CD4-positive, alpha-beta T cell treated with Interleukin-10 for 1 hour (primary cell): Measurements from ENCODE around the gene ZFC3H1.
"Not testable (repeated sequence)": the region's sequence is repeated elsewhere in the genome, so short reads cannot be mapped to it uniquely, and the experiment has no call there.

ENCODE experiments used
- DNase-seq: peaks from one replicate; pipeline ENCODE4 v3.0.0-alpha.2; 2020

The ZFC3H1 gene, protein sequence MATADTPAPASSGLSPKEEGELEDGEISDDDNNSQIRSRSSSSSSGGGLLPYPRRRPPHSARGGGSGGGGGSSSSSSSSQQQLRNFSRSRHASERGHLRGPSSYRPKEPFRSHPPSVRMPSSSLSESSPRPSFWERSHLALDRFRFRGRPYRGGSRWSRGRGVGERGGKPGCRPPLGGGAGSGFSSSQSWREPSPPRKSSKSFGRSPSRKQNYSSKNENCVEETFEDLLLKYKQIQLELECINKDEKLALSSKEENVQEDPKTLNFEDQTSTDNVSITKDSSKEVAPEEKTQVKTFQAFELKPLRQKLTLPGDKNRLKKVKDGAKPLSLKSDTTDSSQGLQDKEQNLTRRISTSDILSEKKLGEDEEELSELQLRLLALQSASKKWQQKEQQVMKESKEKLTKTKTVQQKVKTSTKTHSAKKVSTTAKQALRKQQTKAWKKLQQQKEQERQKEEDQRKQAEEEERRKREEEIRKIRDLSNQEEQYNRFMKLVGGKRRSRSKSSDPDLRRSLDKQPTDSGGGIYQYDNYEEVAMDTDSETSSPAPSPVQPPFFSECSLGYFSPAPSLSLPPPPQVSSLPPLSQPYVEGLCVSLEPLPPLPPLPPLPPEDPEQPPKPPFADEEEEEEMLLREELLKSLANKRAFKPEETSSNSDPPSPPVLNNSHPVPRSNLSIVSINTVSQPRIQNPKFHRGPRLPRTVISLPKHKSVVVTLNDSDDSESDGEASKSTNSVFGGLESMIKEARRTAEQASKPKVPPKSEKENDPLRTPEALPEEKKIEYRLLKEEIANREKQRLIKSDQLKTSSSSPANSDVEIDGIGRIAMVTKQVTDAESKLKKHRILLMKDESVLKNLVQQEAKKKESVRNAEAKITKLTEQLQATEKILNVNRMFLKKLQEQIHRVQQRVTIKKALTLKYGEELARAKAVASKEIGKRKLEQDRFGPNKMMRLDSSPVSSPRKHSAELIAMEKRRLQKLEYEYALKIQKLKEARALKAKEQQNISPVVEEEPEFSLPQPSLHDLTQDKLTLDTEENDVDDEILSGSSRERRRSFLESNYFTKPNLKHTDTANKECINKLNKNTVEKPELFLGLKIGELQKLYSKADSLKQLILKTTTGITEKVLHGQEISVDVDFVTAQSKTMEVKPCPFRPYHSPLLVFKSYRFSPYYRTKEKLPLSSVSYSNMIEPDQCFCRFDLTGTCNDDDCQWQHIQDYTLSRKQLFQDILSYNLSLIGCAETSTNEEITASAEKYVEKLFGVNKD (N-terminal part only)

DNA sequence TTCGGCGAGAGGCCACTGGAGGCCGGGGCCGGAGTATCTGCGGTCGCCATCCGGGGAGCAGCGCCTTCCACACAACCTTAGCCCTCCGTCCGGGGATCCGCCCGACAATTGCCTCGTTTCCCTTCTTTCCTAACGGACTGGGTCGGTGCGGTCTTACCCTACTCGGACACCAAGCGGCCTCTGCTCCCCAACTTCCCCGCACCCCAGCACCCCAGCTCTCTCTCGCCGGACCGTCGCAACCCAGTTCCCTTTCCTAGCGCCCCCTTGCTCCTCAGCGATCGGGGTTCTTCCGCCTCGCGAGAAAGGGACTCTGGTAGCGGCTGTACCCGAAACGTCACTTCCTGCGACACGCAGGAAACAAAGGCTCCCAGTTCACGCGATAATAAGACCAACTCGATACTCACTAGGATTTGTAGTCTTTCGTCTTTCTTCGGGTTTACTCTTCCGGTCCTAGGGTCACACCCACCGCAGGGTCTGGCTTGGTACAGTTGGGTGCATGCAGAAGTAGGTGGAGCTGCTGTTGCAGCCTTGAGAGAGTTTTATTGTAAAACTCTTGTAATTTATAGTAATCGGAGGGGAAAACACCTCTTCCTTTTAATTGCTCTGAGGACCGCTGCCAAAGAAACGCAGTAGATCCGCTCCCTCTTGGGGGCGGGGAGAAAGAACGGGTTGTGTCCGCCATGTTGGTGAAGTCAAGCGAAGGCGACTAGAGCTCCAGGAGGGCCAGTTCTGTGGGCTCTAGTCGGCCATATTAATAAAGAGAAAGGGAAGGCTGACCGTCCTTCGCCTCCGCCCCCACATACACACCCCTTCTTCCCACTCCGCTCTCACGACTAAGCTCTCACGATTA lies at the start of gene ZFC3H1, which contains the start of gene THAP2:
Gene ZFC3H1 (minus strand): TSS at position 288 of the 850 bp plus-strand sequence. CDS start 238 bp downstream, at position 50.
Gene THAP2 (plus strand): TSS at position 741 of the 850 bp plus-strand sequence. CDS start 209 bp downstream, outside the sequence.
- peak; percentile 97 for DNase-seq

DNA sequence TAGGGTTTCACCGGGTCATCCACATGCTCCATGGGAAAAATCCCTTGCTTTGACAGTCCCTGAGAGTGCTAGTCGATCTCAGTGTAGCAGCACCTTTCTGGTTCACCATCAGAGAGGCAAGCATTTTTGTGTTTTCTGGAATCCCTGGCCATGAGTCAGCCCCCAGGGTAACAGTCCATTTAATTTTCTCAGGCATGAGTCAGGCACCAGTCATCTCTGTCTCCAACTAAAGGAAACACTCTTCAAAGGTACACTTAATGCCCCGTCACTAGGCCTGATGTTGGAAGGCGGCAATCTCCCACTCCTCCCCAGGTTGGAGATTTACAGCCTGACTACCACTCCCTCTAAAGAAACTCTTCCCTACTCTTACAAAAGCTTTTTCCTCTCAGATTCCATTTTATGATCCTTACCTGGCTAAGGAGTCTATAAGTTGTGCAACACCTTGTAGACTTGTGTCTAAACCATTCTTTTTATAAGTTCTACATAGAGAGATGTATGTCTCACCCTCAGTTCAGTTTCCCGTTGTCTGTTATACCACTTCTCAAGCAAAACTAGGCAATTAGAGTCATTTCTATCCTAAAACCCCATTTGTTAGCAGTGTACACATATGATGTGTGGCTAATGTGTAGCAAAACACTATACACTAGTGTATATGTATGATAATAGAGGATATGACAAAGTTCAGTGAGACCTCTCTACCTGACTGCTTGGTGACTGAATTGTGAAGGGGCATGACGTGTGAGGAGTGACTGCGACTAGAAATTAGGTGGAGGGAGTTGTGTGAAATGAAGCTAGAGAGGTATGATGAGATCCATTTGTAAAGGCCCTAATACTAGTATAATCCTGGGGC lies 46.9 kb upstream of the ZFC3H1 start:
- DNase-seq = no peak

DNA sequence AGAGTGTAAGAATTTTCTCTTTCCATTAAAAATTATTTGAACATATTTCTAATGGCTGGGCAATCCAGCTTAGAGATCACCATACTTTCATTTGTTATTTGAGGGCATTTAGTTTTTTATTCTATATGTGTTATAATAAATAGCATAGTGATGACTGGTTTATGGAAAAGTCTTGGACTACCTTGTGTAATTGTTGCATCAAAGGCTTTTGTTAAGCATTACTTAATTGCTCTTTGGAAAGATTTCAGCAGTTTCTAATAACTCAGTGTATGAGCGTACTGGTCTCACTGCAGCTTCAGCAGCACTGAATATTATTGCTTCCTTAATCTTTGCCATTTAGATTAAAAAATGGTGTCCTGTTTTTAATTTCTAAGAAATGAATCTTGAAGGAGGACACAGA lies 45.0 kb upstream of the ZFC3H1 start:
- DNase-seq = no peak

DNA sequence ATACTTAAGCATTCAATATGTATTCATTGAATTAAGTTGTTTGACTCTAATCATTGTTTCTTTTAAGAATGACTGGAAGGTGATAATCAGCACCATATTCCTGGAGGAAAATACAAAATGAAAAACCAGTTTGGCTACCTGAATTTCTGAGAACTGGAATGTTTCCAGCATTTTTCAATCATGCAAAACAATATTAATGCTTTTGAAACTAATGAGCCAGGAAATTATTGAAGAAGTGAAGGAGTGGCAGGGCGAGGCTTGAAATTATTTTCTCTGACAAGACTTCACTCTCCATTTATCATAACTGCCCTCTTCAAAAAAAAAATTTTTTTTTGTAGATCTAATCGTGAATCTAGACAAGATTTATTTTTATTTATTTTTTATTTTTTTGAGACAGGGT lies 41.3 kb upstream of the ZFC3H1 start:
- DNase-seq = no peak

DNA sequence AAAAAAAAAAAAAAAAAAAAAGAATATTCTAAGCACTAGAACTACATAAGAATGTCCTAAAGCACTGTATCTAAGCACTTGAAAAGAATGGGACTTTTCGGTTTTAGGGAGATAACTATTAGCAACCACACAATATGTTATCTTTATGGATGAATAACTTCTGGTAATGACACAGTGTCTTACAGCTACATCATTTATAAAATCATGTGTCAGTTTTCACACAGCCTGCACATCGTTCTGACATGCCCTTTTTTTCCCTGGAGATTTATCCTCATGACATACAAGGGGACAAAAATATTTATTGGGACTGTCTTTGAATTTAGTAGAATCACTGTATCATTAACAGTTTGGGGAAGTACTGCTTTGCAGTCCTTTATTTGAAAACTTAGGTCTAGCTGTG lies 39.6 kb upstream of the ZFC3H1 start:
- DNase-seq = no peak

DNA sequence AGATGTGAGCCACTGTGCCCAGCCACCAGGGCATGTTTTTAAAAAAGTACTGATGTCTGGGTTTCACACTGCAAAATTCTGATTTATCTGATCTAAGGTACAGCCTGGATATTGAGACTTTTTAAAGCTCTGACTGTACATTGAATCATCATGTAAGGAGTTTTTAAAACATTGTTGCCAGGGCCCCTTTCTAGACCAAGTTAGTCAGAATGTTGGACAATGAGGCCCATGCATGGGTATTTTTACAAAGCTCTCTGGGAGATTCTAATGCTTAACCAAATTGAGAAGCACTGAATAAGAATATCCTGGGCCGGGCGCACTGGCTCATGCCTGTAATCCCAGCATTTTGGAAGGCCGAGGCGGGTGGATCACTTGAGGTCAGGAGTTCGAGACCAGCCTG lies 38.9 kb upstream of the ZFC3H1 start:
- no peak for DNase-seq

DNA sequence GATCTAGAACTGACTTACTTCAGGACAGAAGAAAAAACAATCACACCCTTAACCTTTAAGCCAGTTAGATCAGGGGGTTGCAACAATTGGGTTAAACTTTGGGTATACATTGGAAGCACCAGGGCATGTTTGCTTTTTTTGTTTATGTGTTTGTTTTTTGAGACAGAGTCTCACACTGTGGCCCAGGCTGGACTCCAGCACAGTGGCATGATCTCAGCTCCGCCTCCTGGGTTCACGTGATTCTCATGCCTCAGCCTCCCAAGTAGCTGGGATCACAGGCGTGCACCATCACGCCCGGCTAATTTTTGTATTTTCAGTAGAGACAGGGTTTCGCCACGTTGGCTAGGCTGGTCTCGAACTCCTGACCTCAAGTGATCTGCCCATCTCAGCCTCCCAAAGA lies 38.5 kb upstream of the ZFC3H1 start:
- DNase-seq = not testable (repeated sequence)

DNA sequence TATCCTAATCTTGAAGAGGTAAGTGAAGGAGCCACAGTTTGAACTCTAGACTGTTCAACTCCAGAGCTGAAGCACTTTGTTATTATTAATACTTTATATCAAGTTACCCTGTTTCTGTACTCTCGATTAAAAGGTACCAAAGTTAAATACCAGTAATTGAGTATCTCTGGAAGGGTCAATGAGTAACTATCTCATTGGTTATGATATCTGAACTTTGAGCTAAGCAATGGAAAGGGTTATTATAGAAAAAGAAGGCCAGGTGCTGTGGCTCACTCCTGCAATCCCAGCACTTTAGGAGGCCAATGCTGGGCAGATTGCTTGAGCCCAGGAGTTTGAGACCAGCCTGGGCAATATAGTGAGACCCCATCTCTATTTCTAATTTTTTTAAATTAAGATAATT lies 32.1 kb upstream of the ZFC3H1 start:
- no peak for DNase-seq

DNA sequence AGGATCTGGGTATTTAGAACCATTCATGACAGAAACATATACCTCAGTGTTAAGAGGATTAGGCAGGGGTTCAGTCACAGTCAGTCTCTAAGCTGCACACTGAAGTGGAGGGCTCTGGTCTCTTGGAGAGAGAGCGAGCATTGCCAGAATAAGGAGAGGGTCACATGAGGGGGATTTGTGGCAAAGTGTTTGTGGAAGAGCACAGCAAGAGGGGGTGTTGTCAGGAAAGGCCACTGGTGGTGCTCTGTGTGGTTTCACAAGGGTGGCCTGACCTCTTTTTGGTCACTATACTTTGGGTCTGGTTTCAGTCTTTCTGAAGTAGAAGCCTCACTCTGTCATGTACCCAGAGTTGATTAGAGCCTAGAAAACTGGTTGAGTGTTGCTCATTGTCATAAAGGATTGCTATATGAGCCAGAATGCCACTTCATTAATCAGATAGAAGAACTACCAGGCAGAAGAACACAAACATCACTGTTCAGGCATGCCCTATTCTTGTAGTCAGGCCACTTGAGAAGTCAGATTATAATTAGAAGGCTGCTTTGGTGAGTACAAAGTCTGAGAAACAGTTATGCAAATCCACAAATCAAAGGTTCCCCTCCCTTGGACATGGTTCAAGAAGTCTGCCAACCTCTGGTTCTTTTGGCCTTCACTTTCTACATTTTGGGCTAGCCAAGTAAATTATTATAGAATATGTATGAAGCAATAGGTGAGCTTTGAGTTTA lies 30.6 kb upstream of the ZFC3H1 start:
- no peak for DNase-seq

DNA sequence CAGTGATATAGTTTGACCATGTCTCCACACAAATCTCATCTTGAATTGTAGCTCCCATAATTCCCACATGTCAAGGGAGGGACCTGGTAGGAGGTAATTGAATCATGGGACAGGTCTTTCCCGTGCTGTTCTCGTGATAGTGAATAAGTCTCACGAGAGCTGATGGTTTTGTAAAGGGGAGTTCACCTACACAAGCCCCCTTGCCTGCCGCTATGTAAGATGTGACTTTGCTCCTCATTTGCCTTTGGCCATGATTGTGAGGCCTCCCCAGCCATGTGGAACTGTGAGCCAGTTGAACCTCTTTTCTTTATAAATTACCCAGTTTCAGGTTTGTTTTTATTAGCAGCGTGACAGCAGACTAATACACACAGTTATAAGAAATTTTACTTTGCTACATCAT lies 30.0 kb upstream of the ZFC3H1 start:
- DNase-seq = not testable (repeated sequence)

DNA sequence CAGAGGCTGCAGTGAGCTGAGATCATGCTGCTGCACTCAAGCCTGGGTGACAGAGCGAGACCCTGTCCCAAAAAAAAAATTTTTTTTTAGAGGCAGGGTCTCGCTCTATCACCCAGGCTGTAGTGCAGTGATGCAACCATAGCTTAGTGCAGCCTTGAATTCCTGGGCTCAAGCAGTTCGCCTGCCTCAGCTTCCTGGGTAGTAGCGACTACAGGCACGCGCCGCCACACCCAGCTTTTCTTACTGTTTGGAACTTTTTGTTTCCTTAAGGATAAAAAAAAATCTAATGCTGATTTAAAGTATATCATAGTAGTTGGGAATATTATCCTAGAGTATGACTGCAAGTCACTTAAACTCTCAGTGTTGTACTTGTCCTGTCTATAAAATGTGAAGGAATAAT lies 29.5 kb upstream of the ZFC3H1 start:
- DNase-seq = no peak

DNA sequence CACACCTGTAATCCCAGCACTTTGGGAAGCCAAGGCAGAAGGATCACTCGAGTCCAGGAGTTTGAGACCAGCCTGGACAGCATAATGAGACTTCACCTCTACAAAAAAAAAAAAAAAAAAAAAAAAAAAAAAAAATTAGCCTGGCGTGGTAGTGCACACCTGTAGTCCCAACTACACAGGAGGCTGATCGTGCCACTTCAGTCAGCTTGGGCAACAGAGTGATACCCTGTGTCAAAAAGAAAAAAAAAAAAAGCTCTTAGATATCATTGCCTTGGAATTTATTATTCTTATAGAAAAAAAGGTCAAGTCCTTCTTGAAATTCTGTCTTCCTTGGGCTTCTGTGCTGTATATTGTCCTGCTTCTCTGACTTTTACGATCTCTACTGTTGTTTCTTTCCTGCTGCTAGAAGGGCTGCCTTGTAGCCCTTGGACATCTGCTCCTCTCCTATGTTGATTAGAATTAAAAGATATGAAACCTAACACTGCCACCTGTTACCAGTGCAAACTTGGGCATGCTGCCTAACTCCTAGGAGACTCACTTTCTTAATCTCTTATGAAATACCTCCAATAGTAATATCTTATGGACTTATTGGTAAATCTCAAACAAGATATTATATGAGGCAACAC lies 28.0 kb upstream of the ZFC3H1 start:
- no peak for DNase-seq

DNA sequence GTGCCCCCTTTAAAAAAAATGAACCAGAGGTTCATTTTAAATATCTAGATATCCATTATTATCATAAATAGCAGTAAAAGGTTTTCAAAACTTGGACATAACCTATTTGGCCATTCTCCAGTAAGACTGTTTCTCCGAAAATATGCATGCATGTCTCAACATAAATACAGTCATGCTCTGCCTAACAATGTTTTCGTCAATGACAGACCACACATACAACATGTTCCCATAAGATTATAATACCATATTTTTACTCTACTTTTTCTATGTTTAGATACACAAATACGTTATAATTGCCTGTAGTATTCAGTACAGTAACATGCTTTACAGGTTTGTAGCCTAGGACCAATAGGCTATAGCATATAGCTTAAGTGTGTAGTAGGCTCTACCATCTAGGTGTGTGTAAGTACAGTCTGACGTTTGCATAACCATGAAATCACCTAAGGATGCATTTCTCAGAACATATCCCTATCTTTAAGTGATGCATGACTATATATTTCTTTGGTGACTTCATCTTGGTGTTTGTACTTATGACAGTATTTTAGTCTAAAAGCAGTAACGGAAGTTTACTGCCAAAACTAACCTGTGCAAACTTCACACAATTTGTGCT lies 25.4 kb upstream of the ZFC3H1 start:
- DNase-seq = no peak

DNA sequence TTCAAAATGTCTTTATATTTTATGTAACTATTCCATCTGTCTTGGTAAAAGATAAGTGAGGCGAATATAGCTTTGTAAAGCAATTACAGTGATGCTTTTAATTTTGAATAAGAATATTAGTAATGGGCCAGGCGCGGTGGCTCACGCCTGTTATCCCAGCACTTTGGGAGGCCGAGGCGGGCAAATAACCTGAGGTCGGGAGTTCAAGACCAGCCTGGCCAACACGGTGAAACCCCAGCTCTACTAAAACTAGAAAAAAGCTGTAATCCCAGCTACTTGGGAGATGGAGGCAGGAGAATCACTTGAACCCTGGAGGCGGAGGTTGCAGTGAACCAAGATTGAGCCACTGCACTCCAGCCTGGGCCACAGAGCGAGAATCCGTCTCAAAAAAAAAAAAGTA lies 23.5 kb upstream of the ZFC3H1 start:
- not testable (repeated sequence) for DNase-seq

DNA sequence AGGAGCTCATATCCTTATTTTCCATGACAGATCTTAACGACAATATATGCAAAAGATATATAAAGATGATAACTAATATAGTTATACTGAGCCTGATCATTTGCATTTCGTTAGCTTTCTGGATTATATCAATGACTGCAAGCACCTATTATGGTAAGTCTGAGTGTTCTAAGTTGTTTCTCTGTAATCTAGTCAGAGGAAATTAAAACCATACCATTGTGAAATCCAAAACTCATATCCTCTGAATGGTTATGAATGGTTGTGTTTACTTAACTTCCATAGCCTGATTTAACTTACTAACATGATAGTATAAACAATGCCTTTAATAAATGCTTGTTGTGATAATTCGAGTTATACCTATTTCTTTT lies 23.0 kb upstream of the ZFC3H1 start:
- DNase-seq = no peak

DNA sequence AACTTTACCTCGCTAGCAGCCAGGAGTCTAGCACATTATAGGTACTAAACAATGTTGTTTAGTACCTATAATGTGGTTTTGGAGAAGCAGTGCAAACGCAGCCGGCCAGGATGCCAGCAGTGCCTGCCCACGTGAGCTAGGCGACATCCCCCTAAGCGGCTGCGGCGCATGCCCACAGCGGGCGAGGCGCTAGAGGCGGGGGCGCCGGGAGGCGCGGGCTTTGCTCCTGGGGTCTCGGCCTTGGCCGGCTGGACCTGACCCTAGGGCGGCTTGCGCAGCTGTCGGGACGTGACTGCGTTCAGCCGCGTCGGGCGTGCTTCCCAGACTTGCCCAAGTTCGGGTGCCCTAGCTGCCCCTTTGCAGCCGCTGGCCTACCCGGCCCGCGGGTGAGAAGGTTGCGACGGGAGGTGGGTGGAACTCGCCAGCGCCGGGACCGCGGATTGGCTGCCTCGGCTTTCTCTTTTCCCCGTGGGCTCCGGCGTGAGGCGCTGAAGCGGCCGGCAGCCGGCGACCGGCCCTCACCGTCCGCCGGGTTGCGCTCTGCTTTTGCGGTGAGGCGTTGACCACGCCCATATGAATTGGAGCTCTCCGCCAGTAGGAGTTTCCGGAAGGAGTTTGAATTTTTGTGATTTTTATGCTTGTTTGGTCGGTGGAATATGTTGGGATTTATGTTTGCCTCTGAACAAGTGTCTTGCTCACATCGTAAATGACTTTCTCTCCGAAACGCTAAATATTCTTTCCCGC lies 22.4 kb upstream of the ZFC3H1 start, which contains the start of gene TMEM19:
Gene TMEM19 (plus strand): TSS at position 169 of the 744 bp plus-strand sequence. CDS start 599 bp downstream, outside the sequence.
- DNase-seq = peak; percentile 82

DNA sequence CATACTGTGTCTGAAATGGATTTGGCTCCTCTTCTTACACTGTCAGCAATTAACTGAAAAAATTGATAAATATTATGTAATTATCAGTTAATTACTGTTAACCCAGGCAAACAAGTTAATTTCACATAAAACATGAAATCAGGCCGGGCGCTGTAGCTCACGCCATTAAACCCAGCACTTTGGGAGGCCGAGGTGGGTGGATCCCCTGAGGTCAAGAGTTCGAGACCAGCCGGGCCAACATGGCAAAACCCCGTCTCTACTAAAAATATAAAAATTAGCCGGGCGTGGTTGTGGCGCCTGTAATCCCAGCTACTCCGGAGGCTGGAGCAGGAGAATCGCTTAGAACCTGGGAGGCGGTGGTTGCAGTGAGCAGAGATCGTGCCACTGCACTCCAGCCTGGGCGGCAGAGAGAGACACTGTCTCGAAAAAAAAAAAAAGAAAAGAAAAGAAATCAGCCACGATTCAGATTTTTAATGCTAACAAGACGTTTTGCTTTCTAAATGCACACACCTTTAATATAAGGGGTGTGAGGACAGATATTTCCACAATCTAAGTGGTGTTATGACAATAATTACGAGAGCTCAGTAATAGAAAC lies 21.8 kb upstream of the ZFC3H1 start:
- no peak for DNase-seq

DNA sequence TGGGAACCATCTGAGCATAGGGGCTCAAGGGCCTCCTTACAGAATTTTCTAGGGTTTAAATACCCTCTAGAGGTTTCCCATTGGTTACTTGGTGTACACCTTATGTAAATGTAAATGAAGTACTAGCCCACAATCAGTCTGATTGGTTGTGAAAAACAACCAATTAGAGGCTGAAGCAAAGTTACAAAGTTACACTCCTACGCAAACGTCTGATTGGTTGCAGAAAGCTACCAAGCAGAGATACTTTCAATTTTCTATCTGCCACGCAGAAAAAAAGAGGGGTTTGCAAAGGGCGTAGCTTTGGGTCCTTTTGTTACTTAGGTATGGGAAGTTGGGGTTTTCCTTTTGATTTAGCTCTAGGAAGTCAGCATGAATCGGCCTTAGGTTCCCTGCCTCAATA lies 20.4 kb upstream of the ZFC3H1 start:
- DNase-seq = peak; percentile 54
